OCI-LY7 (cell line): Measurements from ENCODE around the gene GNG3. TPM values are rescaled to one million over a fixed set of nuclear protein-coding genes. Genes with fewer than 3 reads are reported as not detected.

Experiments used
- BruUV-seq: library from RNA; stranded (reverse); fragments of 400-500 nt; replicated peaks from 2 replicates; lab custom pipeline; 2021; lab: Mats Ljungman, UMichigan
- CTCF ChIA-PET: fragments of 300-600 bp; sonication (Branson Sonifier 250); formaldehyde crosslinking; loops from one replicate; lab custom pipeline; 2022; ENCODE audit warnings: antibody characterized with exemption; ENCODE audit not compliant: unreplicated experiment; lab: Charles Lee
- POLR2A ChIA-PET: fragments of 300-600 bp; sonication (Branson Sonifier 250); formaldehyde crosslinking; loops from one replicate; lab custom pipeline; 2022; ENCODE audit warnings: antibody characterized with exemption; lab: Charles Lee
- DNase-seq: peaks from one replicate; pipeline ENCODE4 v3.0.0-alpha.2; 2015; ENCODE audit warnings: low spot score
- H2AFZ ChIP-seq: fragments of 200-600 bp; sonication (generic), shearing (Covaris generic); 2 replicates; pipeline ENCODE4 v1.6.1; 2014; ENCODE audit warnings: mild to moderate bottlenecking, antibody characterized with exemption, low read length, moderate library complexity
- H3K27ac ChIP-seq: fragments of 200-600 bp; sonication (generic); 2 replicates; pipeline ENCODE4 v1.5.1; 2014; ENCODE audit warnings: mixed run types, low read depth, mild to moderate bottlenecking, moderate library complexity, low read length, inconsistent platforms; ENCODE audit not compliant: poor library complexity, severe bottlenecking
- H3K36me3 ChIP-seq: fragments of 200-600 bp; sonication (generic); 2 replicates; pipeline ENCODE4 v1.6.1; 2014; ENCODE audit warnings: mild to moderate bottlenecking, antibody characterized with exemption, low read length, moderate library complexity, mixed read lengths; ENCODE audit not compliant: insufficient read depth
- H3K4me1 ChIP-seq: fragments of 200-600 bp; sonication (generic); 2 replicates; pipeline ENCODE4 v1.5.1; 2014; ENCODE audit warnings: mild to moderate bottlenecking, low read length; ENCODE audit not compliant: insufficient read depth, poor library complexity, severe bottlenecking
- H3K4me2 ChIP-seq: fragments of 200-600 bp; sonication (generic); 2 replicates; pipeline ENCODE4 v1.6.1; 2014; ENCODE audit warnings: mild to moderate bottlenecking, low read length
- H3K4me3 ChIP-seq: fragments of 200-600 bp; sonication (generic); 2 replicates; pipeline ENCODE4 v1.5.1; 2014; ENCODE audit warnings: mild to moderate bottlenecking, low read depth, low read length; ENCODE audit not compliant: poor library complexity, severe bottlenecking
- H3K79me2 ChIP-seq: fragments of 200-600 bp; sonication (generic); 2 replicates; pipeline ENCODE4 v1.6.1; 2016; ENCODE audit warnings: low read depth, mild to moderate bottlenecking, low read length, moderate library complexity, mixed read lengths; ENCODE audit not compliant: insufficient read depth
- H3K9me2 ChIP-seq: fragments of 200-600 bp; sonication (generic); 2 replicates; pipeline ENCODE4 v1.6.1; 2016; ENCODE audit warnings: mild to moderate bottlenecking, low read length, mixed read lengths; ENCODE audit not compliant: insufficient read depth
- H3K9me3 ChIP-seq: fragments of 200-600 bp; sonication (generic); 2 replicates; pipeline ENCODE4 v1.6.1; 2014; ENCODE audit warnings: mild to moderate bottlenecking, mixed run types, low read length, mixed read lengths
- H4K20me1 ChIP-seq: fragments of 200-600 bp; sonication (generic); 2 replicates; pipeline ENCODE4 v1.6.1; 2014; ENCODE audit warnings: mild to moderate bottlenecking, antibody characterized with exemption, low read length, moderate library complexity, mixed read lengths; ENCODE audit not compliant: insufficient read depth
- CTCF ChIP-seq: fragments of 200-600 bp; sonication (generic); conservative IDR thresholded peaks from 2 replicates; pipeline ENCODE4 v1.5.1; 2014; ENCODE audit warnings: mild to moderate bottlenecking, antibody characterized with exemption, low read length, moderate library complexity, mixed read lengths
- EZH2phosphoT487 ChIP-seq: fragments of 200-600 bp; sonication (generic); IDR thresholded peaks from 2 replicates; pipeline ENCODE4 v1.6.1; 2018; ENCODE audit warnings: low read depth, borderline replicate concordance, mild to moderate bottlenecking, mixed run types, antibody characterized with exemption, low read length, moderate library complexity, mixed read lengths
- intact Hi-C: fragments of 100-400 bp; cut with micrococcal nuclease; formaldehyde crosslinking; loops from one replicate; pipeline ENCODE4 v1.10.0; 2022; ENCODE audit not compliant: unreplicated experiment
- total RNA-seq, 2 experiments: library from RNA; depleted of rRNA in 1 of 2; stranded (reverse); fragments of >200 nt in 1 of 2; shearing (Covaris generic) in 1 of 2; gene quantifications; 2 replicates each; pipeline ENCODE4 v1.2.3, GENCODE V29; 2014 to 2022

Gene GNG3
- total RNA-seq, 2 experiments from 2014 or later = not detected

- Histone ChIP-seq H3K79me2 (peaks cover 7% of the 10 kb centered on the region; the same call in 1 of the 2 replicates), H3K27ac (peak overlapping the region; percentile 31), H4K20me1 (no peaks in the 10 kb centered on the region), H3K4me3 (no peak overlapping the region), H3K4me2 (no peak overlapping the region), H3K4me1 (peaks cover 40% of the 10 kb centered on the region), H3K9me3 (no peaks in the 10 kb centered on the region), H2AFZ (no peak overlapping the region), H3K9me2 (no peaks in the 10 kb centered on the region), H3K36me3 (peaks cover 99% of the 10 kb centered on the region)
- BruUV-seq = no TSS peak
- DNase-seq = no peak
- CTCF ChIA-PET = no interaction called here
- intact Hi-C loops = no loop called here
- POLR2A ChIA-PET = interaction anchor here (0.9 to 1.0 kb wide), 2 partner anchors 32 to 44 kb away, joined by 3 to 4 read pairs; no protein-coding TSS in a partner anchor
- TF ChIP-seq EZH2phosphoT487 = no peak
- no peak for TF ChIP-seq CTCF
These were observed 4.9 kb downstream of the GNG3 start for GRCh38 chr11:62712276-62712812.

- H3K4me2 ChIP-seq = no peak overlapping the region
- H3K36me3 ChIP-seq = peaks cover 99% of the 10 kb centered on the region
- TF ChIP-seq CTCF (no peak), EZH2phosphoT487 (no peak)
- peak overlapping the region; percentile 31 for H3K27ac ChIP-seq
- no peaks in the 10 kb centered on the region for H4K20me1 ChIP-seq
- no peaks in the 10 kb centered on the region for H3K9me2 ChIP-seq
- no peaks in the 10 kb centered on the region for H3K9me3 ChIP-seq
- ChIA-PET CTCF (no interaction called here), POLR2A (interaction anchor here (0.9 kb wide), 1 partner anchor 44 kb away, joined by 4 read pairs; no protein-coding TSS in a partner anchor)
- intact Hi-C loops = no loop called here
- H2AFZ ChIP-seq = no peak overlapping the region
- TSS peak; percentile 66 for BruUV-seq
- no peak overlapping the region for H3K4me3 ChIP-seq
- peaks cover 35% of the 10 kb centered on the region for H3K4me1 ChIP-seq
- peaks cover 7% of the 10 kb centered on the region; the same call in 1 of the 2 replicates for H3K79me2 ChIP-seq
- no peak for DNase-seq
These were observed 5.4 kb downstream of the GNG3 start for GRCh38 chr11:62712861-62713260.

- CTCF ChIA-PET = no interaction called here
- H3K4me2 ChIP-seq = no peak overlapping the region
- peaks cover 10% of the 10 kb centered on the region; the same call in 1 of the 2 replicates for H3K79me2 ChIP-seq
- peaks cover 99% of the 10 kb centered on the region for H3K36me3 ChIP-seq
- no peaks in the 10 kb centered on the region for H3K9me3 ChIP-seq
- no peak for DNase-seq
- no peak for TF ChIP-seq CTCF
- no peak for TF ChIP-seq EZH2phosphoT487
- H4K20me1 ChIP-seq = no peaks in the 10 kb centered on the region
- H2AFZ ChIP-seq = no peak overlapping the region
- intact Hi-C loops = no loop called here
- POLR2A ChIA-PET = no interaction called here
- H3K27ac ChIP-seq = peak overlapping the region; percentile 31
- H3K4me3 ChIP-seq = no peak overlapping the region
- H3K9me2 ChIP-seq = no peaks in the 10 kb centered on the region
- no TSS peak for BruUV-seq
- peaks cover 30% of the 10 kb centered on the region for H3K4me1 ChIP-seq
These were observed 5.9 kb downstream of the GNG3 start for GRCh38 chr11:62713343-62713742.
